ENCODE data around the gene NAV2.

The NAV2 gene

GRCh38 chr11:19961225-19961624 lies 248.6 kb downstream of the NAV2 start:
- H3K9me3 ChIP-seq (ENCODE audit: control insufficient read depth, insufficient read depth, low read length): no peaks in the 10 kb centered on the region
- H3K36me3 ChIP-seq (ENCODE audit: control insufficient read depth, insufficient read depth, low read length): no peaks in the 10 kb centered on the region; the same call in 1 of the 2 replicates
- H3K4me3 ChIP-seq (ENCODE audit: low read length): no peak overlapping the region
- WGBS (ENCODE audit: insufficient coverage, insufficient read length): no CpG with 5 or more reads among the region's 4 CpGs
- no peaks in the 10 kb centered on the region for H3K27me3 ChIP-seq (ENCODE audit: control insufficient read depth, insufficient read depth, low read length)
- H3K4me1 ChIP-seq (ENCODE audit: control insufficient read depth, insufficient read depth, low read length): no peaks in the 10 kb centered on the region; the same call in 1 of the 2 replicates
- no peak overlapping the region for H3K27ac ChIP-seq (ENCODE audit: low read length)
- no peak for DNase-seq (ENCODE audit: low read depth, low spot score)

GRCh38 chr11:19962053-19962800 lies 249.6 kb downstream of the NAV2 start:
- DNase-seq (ENCODE audit: low read depth, low spot score): no peak
- Histone ChIP-seq H3K4me1 (ENCODE audit: control insufficient read depth, insufficient read depth, low read length) (no peaks in the 10 kb centered on the region; the same call in 1 of the 2 replicates), H3K9me3 (ENCODE audit: control insufficient read depth, insufficient read depth, low read length) (no peaks in the 10 kb centered on the region), H3K27ac (ENCODE audit: low read length) (no peak overlapping the region), H3K27me3 (ENCODE audit: control insufficient read depth, insufficient read depth, low read length) (no peaks in the 10 kb centered on the region), H3K36me3 (ENCODE audit: control insufficient read depth, insufficient read depth, low read length) (no peaks in the 10 kb centered on the region; the same call in 1 of the 2 replicates), H3K4me3 (ENCODE audit: low read length) (no peak overlapping the region)
- WGBS (ENCODE audit: insufficient coverage, insufficient read length): no CpG with 5 or more reads among the region's 4 CpGs

GRCh38 chr11:19962801-19963175 lies 250.2 kb downstream of the NAV2 start:
- Histone ChIP-seq H3K4me3 (ENCODE audit: low read length) (no peak overlapping the region), H3K27me3 (ENCODE audit: control insufficient read depth, insufficient read depth, low read length) (no peaks in the 10 kb centered on the region), H3K36me3 (ENCODE audit: control insufficient read depth, insufficient read depth, low read length) (no peaks in the 10 kb centered on the region; the same call in 1 of the 2 replicates), H3K9me3 (ENCODE audit: control insufficient read depth, insufficient read depth, low read length) (no peaks in the 10 kb centered on the region), H3K4me1 (ENCODE audit: control insufficient read depth, insufficient read depth, low read length) (no peaks in the 10 kb centered on the region; the same call in 1 of the 2 replicates), H3K27ac (ENCODE audit: low read length) (no peak overlapping the region)
- no peak for DNase-seq (ENCODE audit: low read depth, low spot score)
- WGBS (ENCODE audit: insufficient coverage, insufficient read length): no CpG with 5 or more reads among the region's 4 CpGs

GRCh38 chr11:19963697-19964387 lies 251.2 kb downstream of the NAV2 start:
- Histone ChIP-seq H3K4me3 (ENCODE audit: low read length) (no peak overlapping the region), H3K27me3 (ENCODE audit: control insufficient read depth, insufficient read depth, low read length) (no peaks in the 10 kb centered on the region), H3K27ac (ENCODE audit: low read length) (no peak overlapping the region), H3K4me1 (ENCODE audit: control insufficient read depth, insufficient read depth, low read length) (no peaks in the 10 kb centered on the region; the same call in 1 of the 2 replicates), H3K36me3 (ENCODE audit: control insufficient read depth, insufficient read depth, low read length) (no peaks in the 10 kb centered on the region; the same call in 1 of the 2 replicates), H3K9me3 (ENCODE audit: control insufficient read depth, insufficient read depth, low read length) (no peaks in the 10 kb centered on the region)
- WGBS (ENCODE audit: insufficient coverage, insufficient read length): no CpG with 5 or more reads among the region's 13 CpGs
- DNase-seq (ENCODE audit: low read depth, low spot score): no peak

GRCh38 chr11:19966441-19966840 lies 253.8 kb downstream of the NAV2 start:
- Histone ChIP-seq H3K9me3 (ENCODE audit: control insufficient read depth, insufficient read depth, low read length) (no peaks in the 10 kb centered on the region), H3K4me1 (ENCODE audit: control insufficient read depth, insufficient read depth, low read length) (no peaks in the 10 kb centered on the region), H3K36me3 (ENCODE audit: control insufficient read depth, insufficient read depth, low read length) (no peaks in the 10 kb centered on the region; the same call in 1 of the 2 replicates), H3K27ac (ENCODE audit: low read length) (no peak overlapping the region), H3K27me3 (ENCODE audit: control insufficient read depth, insufficient read depth, low read length) (no peaks in the 10 kb centered on the region), H3K4me3 (ENCODE audit: low read length) (no peak overlapping the region)
- DNase-seq (ENCODE audit: low read depth, low spot score): no peak
- WGBS (ENCODE audit: insufficient coverage, insufficient read length): no CpG with 5 or more reads among the region's 4 CpGs

- Histone ChIP-seq H3K27ac (ENCODE audit: low read length) (no peak overlapping the region), H3K27me3 (ENCODE audit: control insufficient read depth, insufficient read depth, low read length) (no peaks in the 10 kb centered on the region), H3K4me3 (ENCODE audit: low read length) (no peak overlapping the region), H3K4me1 (ENCODE audit: control insufficient read depth, insufficient read depth, low read length) (no peaks in the 10 kb centered on the region), H3K9me3 (ENCODE audit: control insufficient read depth, insufficient read depth, low read length) (no peaks in the 10 kb centered on the region), H3K36me3 (ENCODE audit: control insufficient read depth, insufficient read depth, low read length) (no peaks in the 10 kb centered on the region; the same call in 1 of the 2 replicates)
- WGBS (ENCODE audit: insufficient coverage, insufficient read length): no CpG with 5 or more reads among the region's 4 CpGs
- DNase-seq (ENCODE audit: low read depth, low spot score): no peak
These were observed 254.3 kb downstream of the NAV2 start for GRCh38 chr11:19966927-19967326.

GRCh38 chr11:19967787-19968186 lies 255.2 kb downstream of the NAV2 start:
- DNase-seq (ENCODE audit: low read depth, low spot score): no peak
- WGBS (ENCODE audit: insufficient coverage, insufficient read length): no CpG with 5 or more reads among the region's 2 CpGs
- no peak overlapping the region for H3K27ac ChIP-seq (ENCODE audit: low read length)
- H3K36me3 ChIP-seq (ENCODE audit: control insufficient read depth, insufficient read depth, low read length): no peaks in the 10 kb centered on the region; the same call in 1 of the 2 replicates
- H3K4me3 ChIP-seq (ENCODE audit: low read length): no peak overlapping the region
- H3K27me3 ChIP-seq (ENCODE audit: control insufficient read depth, insufficient read depth, low read length): no peaks in the 10 kb centered on the region
- no peaks in the 10 kb centered on the region for H3K4me1 ChIP-seq (ENCODE audit: control insufficient read depth, insufficient read depth, low read length)
- no peaks in the 10 kb centered on the region for H3K9me3 ChIP-seq (ENCODE audit: control insufficient read depth, insufficient read depth, low read length)

GRCh38 chr11:19968860-19969259 lies 256.2 kb downstream of the NAV2 start:
- WGBS (ENCODE audit: insufficient coverage, insufficient read length): no CpG with 5 or more reads among the region's 5 CpGs

GRCh38 chr11:19970944-19971343 lies 258.3 kb downstream of the NAV2 start:
- DNase-seq (ENCODE audit: low read depth, low spot score): no peak
- Histone ChIP-seq H3K9me3 (ENCODE audit: control insufficient read depth, insufficient read depth, low read length) (no peaks in the 10 kb centered on the region), H3K27me3 (ENCODE audit: control insufficient read depth, insufficient read depth, low read length) (no peaks in the 10 kb centered on the region), H3K4me1 (ENCODE audit: control insufficient read depth, insufficient read depth, low read length) (no peaks in the 10 kb centered on the region), H3K36me3 (ENCODE audit: control insufficient read depth, insufficient read depth, low read length) (no peaks in the 10 kb centered on the region; the same call in 1 of the 2 replicates), H3K27ac (ENCODE audit: low read length) (no peak overlapping the region), H3K4me3 (ENCODE audit: low read length) (no peak overlapping the region)
- WGBS (ENCODE audit: insufficient coverage, insufficient read length): no CpG with 5 or more reads among the region's 4 CpGs

More at GRCh38 chr11:19968860-19969259, 256.2 kb downstream of the NAV2 start:
- Histone ChIP-seq H3K4me3 (ENCODE audit: low read length) (no peak overlapping the region), H3K9me3 (ENCODE audit: control insufficient read depth, insufficient read depth, low read length) (no peaks in the 10 kb centered on the region), H3K36me3 (ENCODE audit: control insufficient read depth, insufficient read depth, low read length) (no peaks in the 10 kb centered on the region; the same call in 1 of the 2 replicates), H3K27ac (ENCODE audit: low read length) (no peak overlapping the region), H3K27me3 (ENCODE audit: control insufficient read depth, insufficient read depth, low read length) (no peaks in the 10 kb centered on the region), H3K4me1 (ENCODE audit: control insufficient read depth, insufficient read depth, low read length) (no peaks in the 10 kb centered on the region)
- DNase-seq (ENCODE audit: low read depth, low spot score): no peak

GRCh38 chr11:19972091-19972490 lies 259.5 kb downstream of the NAV2 start:
- Histone ChIP-seq H3K9me3 (ENCODE audit: control insufficient read depth, insufficient read depth, low read length) (no peaks in the 10 kb centered on the region), H3K4me3 (ENCODE audit: low read length) (no peak overlapping the region), H3K36me3 (ENCODE audit: control insufficient read depth, insufficient read depth, low read length) (no peaks in the 10 kb centered on the region; the same call in 1 of the 2 replicates), H3K27ac (ENCODE audit: low read length) (no peak overlapping the region), H3K27me3 (ENCODE audit: control insufficient read depth, insufficient read depth, low read length) (no peaks in the 10 kb centered on the region), H3K4me1 (ENCODE audit: control insufficient read depth, insufficient read depth, low read length) (no peaks in the 10 kb centered on the region)
- DNase-seq (ENCODE audit: low read depth, low spot score): no peak
- WGBS (ENCODE audit: insufficient coverage, insufficient read length): no CpG with 5 or more reads among the region's 2 CpGs
